ENCODE results near the gene FAM89B. TPM values are rescaled to one million over a fixed set of nuclear protein-coding genes. Genes with fewer than 3 reads are reported as not detected.

The FAM89B gene
- total and polyA plus RNA-seq, 2 donors (not counting 3 experiments of a cell fraction or from before 2014, with no cell fraction given), result 63.1 to 153 TPM

DNA sequence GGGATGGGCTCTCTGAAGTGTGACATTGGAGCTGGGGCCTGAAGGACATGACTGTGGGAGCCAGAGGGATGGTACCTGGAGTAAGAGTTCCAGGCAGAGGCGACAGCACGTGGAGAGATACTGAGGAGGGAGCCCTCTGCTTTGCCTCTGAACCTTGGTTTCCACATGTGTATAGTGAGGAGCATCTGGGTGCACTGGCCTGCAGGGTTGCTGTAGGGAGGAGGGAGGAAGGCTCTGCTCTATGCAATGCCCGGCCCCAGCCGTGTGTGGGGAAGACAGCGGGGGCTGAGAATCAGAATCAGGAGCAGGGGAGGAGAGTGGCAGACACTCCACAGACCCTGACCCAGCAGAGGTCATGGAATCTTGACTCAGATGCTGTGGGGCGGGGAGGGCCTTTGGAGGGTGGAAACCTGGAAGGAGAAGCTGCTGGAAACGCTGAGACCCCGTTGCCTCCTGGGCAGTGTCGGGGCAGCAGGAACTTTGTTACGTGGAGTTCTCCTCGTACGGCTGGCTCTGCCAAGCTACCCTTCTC is 43.5 kb upstream of the FAM89B start:
- BruUV-seq (replicated peaks), result no TSS peak
- H3K9ac ChIP-seq (replicated peaks; ENCODE audit: extremely low read depth, insufficient read depth, low read length), result no peak overlapping the region
- dilution Hi-C loops (cut with MboI; ENCODE audit: extremely low pct_ligation_motif_present, low sequenced_read_pairs), result no loop called here
- POLR2A ChIA-PET, result no interaction called here
- H3K27me3 ChIP-seq (ENCODE audit: control insufficient read depth in 2 of 2, insufficient read depth in 2 of 2, low read length in 2 of 2), result no peaks in the 10 kb centered on the region
- CTCF ChIA-PET, result interaction anchor here (0.8 kb wide), 1 partner anchor 12 kb away, joined by 3 read pairs; no protein-coding TSS in a partner anchor
- peaks cover 11% of the 10 kb centered on the region for H3K4me1 ChIP-seq (ENCODE audit: control insufficient read depth, extremely low read depth, insufficient read depth, low read length)
- intact Hi-C loops (cut with micrococcal nuclease), result no loop called here
- H3K9me3 ChIP-seq (replicated peaks; ENCODE audit: control insufficient read depth, insufficient read depth, low read length), result no peaks in the 10 kb centered on the region
- H3K4me2 ChIP-seq (ENCODE audit: insufficient read depth, low read length), result no peak overlapping the region
- H3K9me1 ChIP-seq (replicated peaks; ENCODE audit: control insufficient read depth, extremely low read depth, insufficient read depth, low read length), result no peaks in the 10 kb centered on the region
- no peak for FAIRE-seq
- peaks cover 21% of the 10 kb centered on the region for H3K79me2 ChIP-seq (ENCODE audit: control insufficient read depth, insufficient read depth, low read length)
- DNase-seq (ENCODE audit: low read depth, low spot score), result no peak
- no peak overlapping the region for H3K27ac ChIP-seq (ENCODE audit: insufficient read depth, low read depth, low read length)
- H2AFZ ChIP-seq (ENCODE audit: low read depth, low read length), result no peak overlapping the region
- H4K20me1 ChIP-seq (replicated peaks; ENCODE audit: control insufficient read depth, extremely low read depth, insufficient read depth, low read length), result no peaks in the 10 kb centered on the region
- TF ChIP-seq CTCF (IDR thresholded peaks at IDR 0.05; ENCODE audit: extremely low read depth in 1 of 2, insufficient read depth in 1 of 2, low read depth in 1 of 2, low read length in 2 of 2), result no peak
- no peak for TF ChIP-seq POLR2A (IDR thresholded peaks at IDR 0.05; ENCODE audit: low read depth, low read length)
- no peak for TF ChIP-seq MYC (IDR thresholded peaks at IDR 0.05; ENCODE audit: low read depth, low read length)
- TF ChIP-seq FOS (IDR thresholded peaks at IDR 0.05; ENCODE audit: borderline replicate concordance, insufficient read depth, low read length), result no peak
- no peak for TF ChIP-seq EZH2 (IDR thresholded peaks at IDR 0.05; ENCODE audit: borderline replicate concordance, low read depth, low read length, severe bottlenecking)
- TF ChIP-seq, protein P1, sequence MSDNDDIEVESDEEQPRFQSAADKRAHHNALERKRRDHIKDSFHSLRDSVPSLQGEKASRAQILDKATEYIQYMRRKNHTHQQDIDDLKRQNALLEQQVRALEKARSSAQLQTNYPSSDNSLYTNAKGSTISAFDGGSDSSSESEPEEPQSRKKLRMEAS (IDR thresholded peaks at IDR 0.05; ENCODE audit: insufficient read depth, insufficient read length), result no peak
- TF ChIP-seq JUN (IDR thresholded peaks at IDR 0.05; ENCODE audit: borderline replicate concordance, insufficient read depth, insufficient read length, low read depth), result no peak
- no peak for TF ChIP-seq POLR2AphosphoS5 (IDR thresholded peaks at IDR 0.05; ENCODE audit: insufficient read depth, low read depth, low read length)
- TF ChIP-seq GATA2 (IDR thresholded peaks at IDR 0.05; ENCODE audit: insufficient read depth, insufficient read length, low read depth, low read length), result no peak
- peaks cover 16 to 43% of the 10 kb centered on the region in 2 experiments for H3K36me3 ChIP-seq (ENCODE audit: control insufficient read depth in 2 of 2, extremely low read depth in 1 of 2, insufficient read depth in 2 of 2, low read length in 2 of 2)
- H3K4me3 ChIP-seq (replicated peaks in 1 of 3; ENCODE audit: insufficient read depth in 1 of 3, low read depth in 1 of 3, low read length in 3 of 3), result no peak overlapping the region

Data from endothelial cell of umbilical vein (primary cell).